Measurements from ENCODE around the gene LRBA. TPM values are rescaled to one million over a fixed set of nuclear protein-coding genes. Genes with fewer than 3 reads are reported as not detected.

The LRBA gene
- total RNA-seq, 1 donor from 2014 or later, result 46.2 TPM

DNA sequence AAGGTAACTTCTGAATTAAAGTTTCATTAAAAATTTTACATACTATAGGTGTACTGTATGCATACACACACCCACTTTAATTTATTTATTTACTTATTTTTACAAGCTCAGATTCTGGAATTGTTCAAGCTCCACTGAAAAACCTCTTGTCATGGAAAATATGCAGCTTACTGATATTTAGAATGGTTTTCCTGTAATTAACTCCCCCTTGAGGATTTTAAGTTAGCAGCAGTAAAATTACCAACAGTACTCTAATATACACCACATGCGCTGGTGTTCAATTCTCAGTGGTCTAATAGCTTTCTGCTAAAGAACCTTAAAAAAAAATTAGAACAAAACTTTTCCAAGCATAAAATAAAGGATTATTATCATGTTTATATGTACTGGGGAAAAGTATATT is 421.1 kb downstream of the LRBA start:
- H3K4me3 ChIP-seq, result no peak overlapping the region
- H3K9me3 ChIP-seq, result no peaks in the 10 kb centered on the region
- TF ChIP-seq, protein P1, sequence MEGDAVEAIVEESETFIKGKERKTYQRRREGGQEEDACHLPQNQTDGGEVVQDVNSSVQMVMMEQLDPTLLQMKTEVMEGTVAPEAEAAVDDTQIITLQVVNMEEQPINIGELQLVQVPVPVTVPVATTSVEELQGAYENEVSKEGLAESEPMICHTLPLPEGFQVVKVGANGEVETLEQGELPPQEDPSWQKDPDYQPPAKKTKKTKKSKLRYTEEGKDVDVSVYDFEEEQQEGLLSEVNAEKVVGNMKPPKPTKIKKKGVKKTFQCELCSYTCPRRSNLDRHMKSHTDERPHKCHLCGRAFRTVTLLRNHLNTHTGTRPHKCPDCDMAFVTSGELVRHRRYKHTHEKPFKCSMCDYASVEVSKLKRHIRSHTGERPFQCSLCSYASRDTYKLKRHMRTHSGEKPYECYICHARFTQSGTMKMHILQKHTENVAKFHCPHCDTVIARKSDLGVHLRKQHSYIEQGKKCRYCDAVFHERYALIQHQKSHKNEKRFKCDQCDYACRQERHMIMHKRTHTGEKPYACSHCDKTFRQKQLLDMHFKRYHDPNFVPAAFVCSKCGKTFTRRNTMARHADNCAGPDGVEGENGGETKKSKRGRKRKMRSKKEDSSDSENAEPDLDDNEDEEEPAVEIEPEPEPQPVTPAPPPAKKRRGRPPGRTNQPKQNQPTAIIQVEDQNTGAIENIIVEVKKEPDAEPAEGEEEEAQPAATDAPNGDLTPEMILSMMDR (IDR thresholded peaks at IDR 0.05), result no peak
- no peak overlapping the region for H3K27ac ChIP-seq
- ATAC-seq, result no peak
- no peak for DNase-seq
- H3K27me3 ChIP-seq (ENCODE audit: low read depth), result no peaks in the 10 kb centered on the region
- intact Hi-C loops (cut with DNase I), result no loop called here
- H3K4me1 ChIP-seq, result no peaks in the 10 kb centered on the region
- H3K36me3 ChIP-seq, result peaks cover 22% of the 10 kb centered on the region

DNA sequence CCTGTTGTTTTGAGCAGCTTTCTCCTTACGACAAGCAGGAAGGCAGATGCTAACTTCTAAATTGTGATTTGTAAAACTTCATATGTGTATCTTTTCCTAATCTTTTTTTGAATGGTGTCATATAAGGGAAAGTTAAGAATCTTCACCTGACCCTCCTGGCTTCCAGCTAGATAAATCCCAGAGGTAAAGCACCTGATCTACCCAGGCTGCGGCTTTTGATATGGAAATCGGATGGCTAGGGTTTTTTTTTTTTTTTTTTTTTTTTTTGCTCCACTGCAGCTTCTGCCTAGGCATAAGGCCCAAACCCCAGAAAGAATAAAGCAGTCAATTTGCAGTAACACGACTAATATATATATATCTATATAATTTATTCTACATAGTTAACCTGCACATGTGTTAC is 423.2 kb downstream of the LRBA start:
- H3K27me3 ChIP-seq (ENCODE audit: low read depth), result no peaks in the 10 kb centered on the region

DNA sequence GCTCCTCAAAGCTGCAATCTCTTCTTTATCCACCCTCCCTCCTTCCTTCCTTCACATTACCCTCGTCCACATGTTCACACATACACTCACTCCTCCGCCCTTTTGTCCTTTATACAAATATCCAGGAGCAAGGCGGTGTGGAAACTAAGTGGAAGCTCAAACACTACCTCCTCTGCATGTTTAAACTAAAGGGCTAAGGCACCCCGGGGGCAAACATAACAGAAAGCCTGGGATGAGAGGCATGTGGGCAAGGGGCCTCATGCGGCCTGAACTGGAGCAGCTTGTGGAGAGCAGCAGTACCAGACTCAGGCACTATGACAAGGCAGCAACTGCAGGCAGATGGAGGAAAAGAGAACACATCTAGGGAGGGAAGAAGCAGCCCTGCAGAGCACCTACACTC is 423.7 kb downstream of the LRBA start:
- intact Hi-C loops (cut with DNase I), result no loop called here
- TF ChIP-seq, protein P1 (IDR thresholded peaks at IDR 0.05), result no peak
- H3K4me3 ChIP-seq, result no peak overlapping the region
- DNase-seq (no peak), ATAC-seq (no peak)
- peaks cover 15% of the 10 kb centered on the region for H3K36me3 ChIP-seq
- no peaks in the 10 kb centered on the region for H3K4me1 ChIP-seq
- H3K27ac ChIP-seq, result no peak overlapping the region
- no peaks in the 10 kb centered on the region for H3K9me3 ChIP-seq
- no peaks in the 10 kb centered on the region for H3K27me3 ChIP-seq (ENCODE audit: low read depth)

More for the DNA sequence above, 423.2 kb downstream of the LRBA start:
- Histone ChIP-seq H3K4me3 (no peak overlapping the region), H3K36me3 (peaks cover 15% of the 10 kb centered on the region), H3K9me3 (no peaks in the 10 kb centered on the region), H3K27ac (no peak overlapping the region), H3K4me1 (no peaks in the 10 kb centered on the region)
- intact Hi-C loops (cut with DNase I), result no loop called here
- DNase-seq (no peak), ATAC-seq (no peak)
- TF ChIP-seq, protein P1 (IDR thresholded peaks at IDR 0.05), result no peak

DNA sequence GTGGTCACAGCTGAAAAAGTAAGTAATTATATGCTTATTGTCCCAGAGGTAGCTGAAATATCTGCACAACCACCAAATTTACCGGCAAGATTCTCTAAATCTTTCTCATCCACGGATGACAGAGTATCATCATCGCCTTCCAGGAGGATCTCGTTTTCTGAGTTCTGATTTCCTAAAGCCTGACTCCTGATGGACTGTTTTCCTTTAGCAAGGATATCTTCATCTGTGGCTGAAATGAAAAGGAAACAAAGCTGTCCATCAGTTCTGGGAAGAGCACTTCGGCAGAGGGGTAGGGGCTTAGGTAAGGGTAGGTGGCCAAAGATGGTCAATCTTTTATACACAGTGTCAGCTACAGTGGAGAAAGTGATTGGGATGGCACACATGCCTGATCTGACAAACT is 424.5 kb downstream of the LRBA start:
- ATAC-seq, result no peak
- Histone ChIP-seq H3K36me3 (peaks cover 15% of the 10 kb centered on the region), H3K27ac (no peak overlapping the region), H3K9me3 (no peaks in the 10 kb centered on the region), H3K4me3 (no peak overlapping the region), H3K4me1 (no peaks in the 10 kb centered on the region), H3K27me3 (ENCODE audit: low read depth) (no peaks in the 10 kb centered on the region)
- TF ChIP-seq, protein P1 (IDR thresholded peaks at IDR 0.05), result no peak
- intact Hi-C loops (cut with DNase I), result no loop called here
- DNase-seq, result no peak

DNA sequence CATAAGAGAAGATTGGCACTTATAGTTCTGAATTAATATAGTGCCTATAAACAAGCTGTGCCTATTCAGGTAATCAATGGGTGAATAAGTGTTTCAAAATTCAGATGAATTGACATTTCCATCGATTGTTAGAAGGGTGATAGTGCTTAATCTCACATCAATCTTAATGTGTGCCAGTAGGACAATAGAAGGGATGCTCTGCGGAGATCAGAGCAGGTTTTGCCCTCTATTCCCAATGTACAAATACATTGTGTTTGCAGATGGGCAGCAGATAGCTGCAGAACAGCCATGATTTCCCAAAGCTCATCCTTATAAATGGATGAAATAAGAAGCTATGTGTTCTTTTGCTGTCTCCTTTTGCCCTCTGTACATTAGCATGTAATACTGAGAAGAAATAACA is 425.9 kb downstream of the LRBA start:
- Histone ChIP-seq H3K27me3 (ENCODE audit: low read depth) (no peaks in the 10 kb centered on the region), H3K27ac (no peak overlapping the region), H3K4me3 (no peak overlapping the region), H3K9me3 (no peaks in the 10 kb centered on the region), H3K4me1 (no peaks in the 10 kb centered on the region), H3K36me3 (peaks cover 15% of the 10 kb centered on the region)
- intact Hi-C loops (cut with DNase I), result no loop called here
- DNase-seq (no peak), ATAC-seq (no peak)
- TF ChIP-seq, protein P1 (IDR thresholded peaks at IDR 0.05), result no peak

DNA sequence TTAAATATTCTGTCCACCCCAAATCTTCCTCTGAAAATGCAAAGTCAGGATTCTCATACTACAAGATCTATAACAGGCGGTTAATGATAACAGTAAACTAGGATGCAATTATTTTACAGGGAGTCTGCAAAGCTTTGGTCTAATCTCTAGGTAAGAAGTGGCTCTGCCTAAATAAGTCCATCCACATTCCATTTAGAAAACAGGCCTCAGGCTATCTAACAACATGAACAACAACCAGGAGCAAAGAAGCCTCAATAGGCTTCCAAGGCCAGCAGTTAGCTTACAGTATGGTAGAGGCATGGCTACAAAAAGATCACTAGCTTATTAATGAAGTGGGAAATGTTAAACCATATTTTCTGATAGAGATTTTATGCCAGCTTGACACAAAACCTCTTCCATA is 426.8 kb downstream of the LRBA start:
- TF ChIP-seq, protein P1 (IDR thresholded peaks at IDR 0.05), result no peak
- Histone ChIP-seq H3K4me1 (no peaks in the 10 kb centered on the region), H3K36me3 (peaks cover 15% of the 10 kb centered on the region), H3K27ac (no peak overlapping the region), H3K27me3 (ENCODE audit: low read depth) (no peaks in the 10 kb centered on the region), H3K4me3 (no peak overlapping the region), H3K9me3 (no peaks in the 10 kb centered on the region)
- ATAC-seq, result no peak
- no peak for DNase-seq
- intact Hi-C loops (cut with DNase I), result no loop called here

Measured in lower lobe of right lung (tissue), 2 donors.